SK-N-SH (cell line): ENCODE data around the gene CD99L2. TPM values are rescaled to one million over a fixed set of nuclear protein-coding genes. Genes with fewer than 3 reads are reported as not detected.
A peak's percentile ranks its signal among the peaks of the same experiment; 100 is the strongest.

ENCODE experiments used
- CTCF ChIA-PET: fragments of 300-600, 350-600 bp; formaldehyde crosslinking; extraction: SDS; loops from one replicate; lab custom pipeline; 2021; lab: Yijun Ruan, JAX
- POLR2A ChIA-PET: fragments of 350-600 bp; sonication (Branson Sonifier 250); formaldehyde crosslinking; extraction: SDS; loops from one replicate; lab custom pipeline; 2020; ENCODE audit warnings: antibody characterized with exemption, inconsistent platforms; lab: Yijun Ruan, JAX
- DNase-seq: peaks from one replicate; pipeline ENCODE4 v3.0.0; 2012
- H2AFZ ChIP-seq: fragments of 200-600 bp; sonication (generic); 2 replicates; pipeline ENCODE4 v1.8.1; 2016; ENCODE audit warnings: antibody characterized with exemption, mild to moderate bottlenecking, low read depth
- H3F3A ChIP-seq: fragments of 200-600 bp; sonication (generic); replicated peaks from 2 replicates; pipeline ENCODE3; 2016; ENCODE audit warnings: antibody characterized with exemption, mild to moderate bottlenecking; ENCODE audit not compliant: insufficient read depth
- H3K27ac ChIP-seq, 2 experiments: fragments of 200-500 bp in 1 of 2; fragments of 200-600 bp in 1 of 2; sonication (Bioruptor generic) in 1 of 2; sonication (generic), shearing (Covaris generic) in 1 of 2; 2 replicates each; pipeline versions ENCODE4 v1.5.1 to v1.6.1; 2014 to 2016; ENCODE audit warnings: low read depth in 2 of 2, inconsistent platforms in 1 of 2, low read length in 1 of 2, mild to moderate bottlenecking in 1 of 2, mixed read lengths in 1 of 2
- H3K27me3 ChIP-seq: fragments of 200-600 bp; sonication (generic), shearing (Covaris generic); 2 replicates; pipeline ENCODE4 v1.6.1; 2016; ENCODE audit warnings: mixed run types; ENCODE audit not compliant: insufficient read depth
- H3K36me3 ChIP-seq, 2 experiments: fragments of 200-500 bp in 1 of 2; fragments of 200-600 bp in 1 of 2; sonication (Bioruptor generic) in 1 of 2; sonication (generic) in 1 of 2; replicated peaks in 1 of 2; 2 replicates each; pipeline versions ENCODE3 to v1.5.1; 2014 to 2016; ENCODE audit warnings: low read length in 1 of 2, mild to moderate bottlenecking in 1 of 2; ENCODE audit not compliant: insufficient read depth in 2 of 2, control insufficient read depth in 1 of 2
- H3K4me1 ChIP-seq, 2 experiments: fragments of 200-500 bp in 1 of 2; fragments of 200-600 bp in 1 of 2; sonication (Bioruptor generic) in 1 of 2; sonication (generic), shearing (Covaris generic) in 1 of 2; 2 replicates each; pipeline versions ENCODE4 v1.5.1 to v1.6.1; 2014 to 2016; ENCODE audit warnings: low read depth in 1 of 2, low read length in 1 of 2, mixed run types in 1 of 2; ENCODE audit not compliant: insufficient read depth in 2 of 2, control insufficient read depth in 1 of 2
- H3K4me2 ChIP-seq: fragments of 200-600 bp; sonication (generic), shearing (Covaris generic); 2 replicates; pipeline ENCODE4 v1.6.1; 2017; ENCODE audit warnings: mixed run types
- H3K4me3 ChIP-seq, 2 experiments: fragments of 200-500 bp in 1 of 2; fragments of 200-600 bp in 1 of 2; sonication (Bioruptor generic) in 1 of 2; sonication (generic), shearing (Covaris generic) in 1 of 2; 2 replicates each; pipeline versions ENCODE4 v1.5.1 to v1.8.1; 2014 to 2016; ENCODE audit warnings: low read depth in 2 of 2, inconsistent platforms in 1 of 2, low read length in 1 of 2, mild to moderate bottlenecking in 1 of 2, mixed read lengths in 1 of 2, moderate library complexity in 1 of 2
- H3K79me2 ChIP-seq: fragments of 200-600 bp; sonication (generic); 2 replicates; pipeline ENCODE4 v1.8.1; 2017; ENCODE audit warnings: mild to moderate bottlenecking; ENCODE audit not compliant: insufficient read depth
- H3K9ac ChIP-seq: fragments of 200-600 bp; sonication (generic); 2 replicates; pipeline ENCODE4 v1.6.1; 2017; ENCODE audit warnings: mixed run types
- H3K9me2 ChIP-seq: fragments of 200-600 bp; sonication (generic); 2 replicates; pipeline ENCODE4 v1.6.1; 2017; ENCODE audit warnings: mixed run types
- H3K9me3 ChIP-seq: fragments of 200-600 bp; sonication (generic); 2 replicates; pipeline ENCODE4 v1.6.1; 2017; ENCODE audit warnings: mixed run types, mild to moderate bottlenecking, moderate library complexity
- H4K20me1 ChIP-seq: fragments of 200-600 bp; sonication (generic); 2 replicates; pipeline ENCODE4 v1.6.1; 2017; ENCODE audit warnings: mild to moderate bottlenecking, mixed run types; ENCODE audit not compliant: insufficient read depth
- CTCF ChIP-seq: fragments of 200-600 bp; sonication (generic); IDR thresholded peaks from 2 replicates; pipeline ENCODE4 v1.6.1; 2017; ENCODE audit warnings: antibody characterized with exemption, mild to moderate bottlenecking, moderate library complexity
- EZH2phosphoT487 ChIP-seq: fragments of 200-600 bp; sonication (generic); IDR thresholded peaks from 2 replicates; pipeline ENCODE4 v1.6.1; 2017; ENCODE audit warnings: low read depth, mixed run types, mild to moderate bottlenecking, antibody characterized with exemption, moderate library complexity, borderline replicate concordance
- FOSL2 ChIP-seq: IDR thresholded peaks from 2 replicates; pipeline ENCODE4 v1.4.0; 2012; ENCODE audit warnings: low read depth, mild to moderate bottlenecking, moderate library complexity, borderline replicate concordance
- FOXM1 ChIP-seq: IDR thresholded peaks from 2 replicates; pipeline ENCODE4 v1.4.0; 2012; ENCODE audit warnings: low read depth, mild to moderate bottlenecking
- GABPA ChIP-seq: IDR thresholded peaks from 2 replicates; pipeline ENCODE4 v1.4.0; 2012; ENCODE audit warnings: low read depth, mild to moderate bottlenecking
- GATA2 ChIP-seq: sonication (generic); formaldehyde crosslinking; IDR thresholded peaks from 2 replicates; pipeline ENCODE4 v1.5.0; 2020; ENCODE audit warnings: mild to moderate bottlenecking, missing genetic modification reagents
- JUND ChIP-seq: IDR thresholded peaks from 2 replicates; pipeline ENCODE4 v1.4.0; 2012
- MAX ChIP-seq: IDR thresholded peaks from 2 replicates; pipeline ENCODE4 v1.4.0; 2012; ENCODE audit warnings: low read depth
- NFIC ChIP-seq: IDR thresholded peaks from 2 replicates; pipeline ENCODE4 v1.4.0; 2012; ENCODE audit warnings: borderline replicate concordance
- TCF12 ChIP-seq: IDR thresholded peaks from 2 replicates; pipeline ENCODE4 v1.4.0; 2012
- USF1 ChIP-seq: IDR thresholded peaks from 2 replicates; pipeline ENCODE4 v1.4.0; 2012; ENCODE audit warnings: low read depth, borderline replicate concordance
- WGBS: methylation state at CpG from one replicate; pipeline ENCODE4 v1.1.6; 2017; ENCODE audit warnings: low lambda C conversion rate; 5-methylcytosine and 5-hydroxymethylcytosine counted together
- polyA plus RNA-seq, 3 experiments: library from polyadenylated mRNA; depleted of rRNA; stranded (reverse); fragments of >200 nt; gene quantifications; 2 replicates each; pipeline ENCODE4 v1.2.3, GENCODE V29; 2012

The CD99L2 gene
- polyA plus RNA-seq, 1 of the 3 experiments (the other 2 are of a cell fraction) = 57.7 TPM

- TF ChIP-seq USF1 = no peak
- no peak for TF ChIP-seq FOSL2
- TF ChIP-seq GABPA = no peak
- no peak for TF ChIP-seq EZH2phosphoT487
Measured at GRCh38 chrX:150736475-150736874, 162.0 kb downstream of the CD99L2 start (continued).

- CTCF ChIA-PET = interaction anchor here (1.2 to 1.7 kb wide), 2 partner anchors 16 to 40 kb away, joined by 3 to 6 read pairs; no protein-coding TSS in a partner anchor
- 31% methylated on average over 3 of the region's 3 CpGs for WGBS
- Histone ChIP-seq H3F3A (no peaks in the 10 kb centered on the region), H3K4me3 (no peak overlapping the region), H3K27ac (peak overlapping the region in 1 of 2 experiments; percentile 61; a peak in 2 of 4 replicates), H3K9me3 (no peaks in the 10 kb centered on the region), H3K4me1 (no peaks in the 10 kb centered on the region), H3K79me2 (no peaks in the 10 kb centered on the region), H3K36me3 (peaks cover 0 to 31% of the 10 kb centered on the region in 2 experiments)
- POLR2A ChIA-PET = no interaction called here
- TF ChIP-seq FOXM1 (no peak), USF1 (no peak), GATA2 (CRISPR knock-in tag) (no peak), JUND (no peak), MAX (no peak), CTCF (no peak)
- TF ChIP-seq, all 33 proteins: peak for 0
- Histone ChIP-seq H3K9me2 (no peaks in the 10 kb centered on the region), H2AFZ (no peak overlapping the region), H4K20me1 (no peaks in the 10 kb centered on the region), H3K9ac (no peak overlapping the region), H3K27me3 (no peaks in the 10 kb centered on the region), H3K4me2 (no peak overlapping the region)
- DNase-seq = no peak
Measured at GRCh38 chrX:150731795-150732194, 166.7 kb downstream of the CD99L2 start.

GRCh38 chrX:150730719-150731118, 167.7 kb downstream of the CD99L2 start:
- Histone ChIP-seq H3F3A (no peaks in the 10 kb centered on the region), H3K4me2 (no peak overlapping the region), H3K4me3 (no peak overlapping the region), H3K9me3 (no peaks in the 10 kb centered on the region), H4K20me1 (no peaks in the 10 kb centered on the region), H3K4me1 (no peaks in the 10 kb centered on the region), H3K27ac (peak overlapping the region in 1 of 2 experiments; percentile 61; a peak in 1 of 4 replicates), H3K27me3 (no peaks in the 10 kb centered on the region), H3K79me2 (no peaks in the 10 kb centered on the region), H3K36me3 (peaks cover 0 to 30% of the 10 kb centered on the region in 2 experiments), H3K9me2 (no peaks in the 10 kb centered on the region), H3K9ac (no peak overlapping the region), H2AFZ (peak overlapping the region; percentile 26; the same call in 1 of the 2 replicates)
- 28% methylated on average over 6 of the region's 6 CpGs for WGBS
- no peak for DNase-seq
- no peak for TF ChIP-seq NFIC
- TF ChIP-seq GABPA = no peak
- no peak for TF ChIP-seq GATA2 (CRISPR knock-in tag)
- TF ChIP-seq MAX = no peak
- TF ChIP-seq TCF12 = peak; percentile 51
- ChIA-PET POLR2A (no interaction called here), CTCF (interaction anchor here (0.9 to 1.7 kb wide), 2 partner anchors 11 to 15 kb away, joined by 3 to 6 read pairs; no protein-coding TSS in a partner anchor)
